Measurements from ENCODE around the gene EXOSC7.
A peak's percentile ranks its signal among the peaks of the same experiment; 100 is the strongest.

EXOSC7 gene

GRCh38 chr3:44993471-44994205, 17.6 kb downstream of the EXOSC7 start:
- no peak for DNase-seq (ENCODE audit: low spot score)

GRCh38 chr3:44995142-44995770, 19.2 kb downstream of the EXOSC7 start:
- no peak for DNase-seq (ENCODE audit: low spot score)

DNA sequence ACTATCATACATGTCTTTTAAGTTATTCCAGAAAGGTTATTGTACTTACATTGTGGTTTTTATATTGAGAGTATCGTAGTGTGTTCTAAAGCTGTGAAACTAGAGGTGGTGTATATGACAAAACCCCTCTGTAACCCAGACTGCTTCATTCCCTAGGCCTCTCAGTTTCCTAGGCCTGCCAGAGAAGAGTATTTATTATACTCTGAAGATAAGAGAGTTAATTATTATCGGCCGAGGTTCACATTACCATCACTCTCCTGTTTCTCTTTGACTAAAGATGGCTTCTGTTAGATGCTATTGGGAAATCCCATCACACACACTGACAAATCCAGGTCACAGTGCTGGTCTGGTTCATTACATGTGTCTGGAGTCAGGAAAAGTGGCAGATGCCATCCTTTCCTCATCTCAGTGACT, 20.5 kb downstream of the EXOSC7 start:
- no peak for DNase-seq (ENCODE audit: low spot score)

GRCh38 chr3:44999782-45000181, 23.7 kb downstream of the EXOSC7 start:
- no peak for DNase-seq (ENCODE audit: low spot score)

- no peak for DNase-seq (ENCODE audit: low spot score)
These were observed 24.8 kb downstream of the EXOSC7 start for GRCh38 chr3:45000823-45001222.

DNA sequence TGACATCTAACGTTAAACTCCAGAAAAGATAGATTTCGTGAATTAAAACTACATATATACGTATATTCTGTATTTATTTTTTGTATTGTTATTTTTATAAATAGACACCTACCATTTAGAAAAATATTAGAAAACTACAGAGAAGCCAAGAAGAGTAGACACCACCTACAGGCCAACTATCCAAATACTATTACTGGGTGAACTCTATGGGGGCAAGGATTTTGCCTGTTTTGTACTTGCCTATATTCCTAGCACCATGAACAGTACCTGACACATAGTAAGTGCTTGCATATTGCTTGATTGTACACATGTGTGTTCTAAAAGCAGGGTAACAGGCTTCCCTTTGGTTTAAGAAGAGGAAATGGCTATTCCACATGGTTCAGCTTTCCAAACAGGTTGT, 25.7 kb downstream of the EXOSC7 start:
- DNase-seq (ENCODE audit: low spot score), result no peak

DNA sequence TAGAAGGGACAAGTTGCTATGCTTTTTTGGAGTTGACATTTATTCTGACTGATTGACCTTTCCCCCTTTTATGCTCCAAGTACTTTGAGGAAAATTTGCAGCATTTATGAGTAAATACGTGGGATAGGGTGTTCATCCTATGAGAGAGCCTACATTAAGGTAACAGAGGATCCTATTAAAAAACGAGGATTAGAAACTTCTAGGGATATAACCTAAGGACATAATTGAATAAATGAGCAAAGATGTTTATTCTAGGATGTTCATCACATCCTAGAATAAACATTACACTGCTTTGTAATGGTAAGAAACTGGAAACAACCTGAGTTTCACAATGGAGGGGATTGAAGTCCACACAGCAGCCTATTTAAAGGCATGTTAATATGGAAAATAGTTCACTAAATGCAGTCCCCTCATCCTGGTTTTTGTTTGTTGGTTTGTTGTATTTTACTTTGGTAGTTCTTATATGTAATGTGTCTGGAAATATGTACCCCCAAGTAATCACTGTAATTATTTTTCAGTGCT, 26.2 kb downstream of the EXOSC7 start:
- DNase-seq (ENCODE audit: low spot score), result no peak

DNA sequence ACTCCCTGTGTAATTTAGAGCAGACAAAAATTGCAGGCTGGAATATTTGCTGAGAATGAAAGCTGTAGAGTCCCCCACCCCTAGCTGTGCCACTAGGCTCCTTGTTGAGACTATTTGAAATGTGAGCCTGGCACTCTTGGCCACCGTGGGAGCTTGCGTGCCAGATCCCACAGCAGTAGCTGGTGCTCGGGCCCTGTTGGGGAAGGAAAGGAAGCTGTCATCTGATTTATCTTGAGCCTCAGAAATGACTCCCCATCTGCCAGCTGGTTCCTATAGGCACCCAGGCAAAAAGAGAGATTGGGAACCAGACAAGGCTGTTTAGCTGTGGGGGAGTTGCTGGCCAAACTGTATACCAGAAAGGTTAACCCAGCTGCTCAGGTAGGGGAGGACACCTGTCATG, 26.7 kb downstream of the EXOSC7 start:
- DNase-seq (ENCODE audit: low spot score), result no peak

GRCh38 chr3:45003406-45003805, 27.4 kb downstream of the EXOSC7 start:
- no peak for DNase-seq (ENCODE audit: low spot score)

DNA sequence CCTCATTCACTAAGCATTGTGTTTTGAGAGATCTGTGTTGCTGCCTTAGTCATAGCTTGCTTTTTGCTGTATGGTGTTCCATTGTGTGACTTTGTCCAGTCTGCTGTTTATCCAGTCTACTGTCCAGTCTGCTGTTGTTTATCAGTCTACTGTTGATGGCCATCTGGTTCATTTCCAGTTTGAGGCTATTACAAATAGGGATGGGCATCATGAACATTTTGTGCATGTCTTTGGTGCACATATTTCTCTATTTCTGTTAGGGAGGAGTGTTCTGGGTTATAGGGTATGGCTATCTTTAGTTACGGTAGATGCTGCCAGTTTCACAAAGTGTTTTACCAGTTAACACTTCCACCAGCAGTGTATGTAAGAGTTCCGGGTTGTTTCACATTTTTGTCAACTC, 27.8 kb downstream of the EXOSC7 start:
- no peak for DNase-seq (ENCODE audit: low spot score)

DNA sequence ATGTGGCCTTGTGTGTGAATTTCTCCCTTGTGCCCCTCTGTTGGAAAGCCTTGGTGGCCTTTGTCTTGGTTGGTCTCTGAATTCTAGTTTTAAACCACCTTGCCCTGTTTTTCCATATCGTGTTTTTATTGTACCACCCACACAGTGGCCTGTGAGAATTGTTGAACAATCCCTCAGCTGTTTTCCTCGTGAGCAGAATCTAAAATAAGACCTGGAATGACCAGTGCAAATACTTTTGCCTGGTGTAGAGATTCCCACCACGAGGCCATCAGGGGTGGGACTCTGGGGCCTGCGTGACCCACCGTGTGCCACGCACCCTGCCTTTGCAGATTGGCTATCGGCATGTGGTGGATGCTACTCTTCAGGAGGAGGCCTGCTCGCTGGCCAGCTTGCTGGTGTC, 31.0 kb downstream of the EXOSC7 start:
- no peak for DNase-seq (ENCODE audit: low spot score)

DNA sequence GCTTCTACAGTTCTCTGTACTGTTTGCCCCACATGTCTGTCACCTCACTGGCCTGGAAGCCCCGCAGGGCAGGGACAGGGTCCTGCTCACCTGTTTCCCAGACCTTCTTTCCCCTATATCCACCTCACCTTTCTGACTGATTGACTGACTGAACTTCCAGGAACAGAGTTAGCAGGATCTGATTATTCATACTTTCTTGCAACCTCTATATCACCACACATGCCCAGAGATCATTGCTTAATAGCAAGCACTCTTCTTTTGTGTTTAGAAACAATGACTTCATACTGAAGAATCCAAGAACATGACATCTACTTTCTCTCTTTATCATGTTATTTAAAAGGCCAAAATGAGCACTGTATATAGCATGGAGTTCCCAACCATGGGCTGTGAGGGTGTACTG, 32.1 kb downstream of the EXOSC7 start:
- no peak for DNase-seq (ENCODE audit: low spot score)

GRCh38 chr3:45009868-45010267, 33.8 kb downstream of the EXOSC7 start:
- DNase-seq (ENCODE audit: low spot score), result no peak

DNA sequence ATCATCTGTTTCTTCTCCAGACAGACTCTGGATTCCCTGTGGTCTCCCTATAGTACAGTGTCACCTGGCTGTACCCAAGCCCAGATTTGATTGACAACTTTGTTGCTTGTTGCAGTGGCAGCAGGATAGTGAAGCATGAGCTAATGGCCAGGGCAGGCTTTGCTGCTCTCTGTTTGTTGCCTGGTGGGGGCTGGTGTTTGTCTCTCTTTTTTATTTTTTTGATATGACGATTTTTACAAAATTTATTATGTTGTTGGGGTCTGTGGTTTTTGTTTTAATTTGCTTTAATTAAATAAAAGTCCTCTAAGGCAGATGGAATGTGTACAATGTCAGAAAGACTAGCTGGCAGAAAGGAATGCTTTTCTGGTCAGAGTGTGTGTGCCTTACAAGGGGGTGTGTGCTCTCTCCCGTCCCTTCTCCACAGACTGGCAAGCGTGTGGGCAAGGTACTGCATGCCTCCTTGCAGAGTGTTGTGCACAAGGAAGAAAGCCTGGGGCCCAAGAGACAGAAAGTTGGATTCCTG, 34.8 kb downstream of the EXOSC7 start:
- DNase-seq (ENCODE audit: low spot score), result no peak

- DNase-seq (ENCODE audit: low spot score), result no peak
These were observed 35.9 kb downstream of the EXOSC7 start for GRCh38 chr3:45011756-45012508.

- no peak for DNase-seq (ENCODE audit: low spot score)
These were observed 36.5 kb downstream of the EXOSC7 start for GRCh38 chr3:45012577-45012976.

- no peak for DNase-seq (ENCODE audit: low spot score)
These were observed 40.9 kb downstream of the EXOSC7 start for GRCh38 chr3:45016916-45017315.

DNA sequence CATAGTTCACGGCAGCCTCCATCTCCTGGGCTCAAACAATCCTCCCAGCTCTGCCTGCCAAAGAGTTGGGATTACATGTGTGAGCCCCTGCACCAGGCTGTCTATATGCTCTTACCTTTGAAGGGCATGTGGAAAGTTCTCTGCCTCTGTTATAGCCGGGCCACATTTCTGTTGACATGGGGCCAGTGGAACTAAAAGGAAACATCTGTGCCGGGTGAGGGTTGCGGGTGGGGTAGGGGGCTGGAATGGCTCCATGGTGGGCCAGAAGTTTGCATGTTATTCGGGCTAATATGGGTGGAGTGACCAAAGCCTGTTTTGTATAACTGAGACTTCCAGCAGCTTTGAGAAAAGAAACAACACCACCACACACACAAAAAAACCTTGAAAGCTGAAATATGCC, 41.8 kb downstream of the EXOSC7 start:
- no peak for DNase-seq (ENCODE audit: low spot score)

GRCh38 chr3:45020534-45020933, 44.5 kb downstream of the EXOSC7 start:
- peak; percentile 13 for DNase-seq (ENCODE audit: low spot score)

DNA sequence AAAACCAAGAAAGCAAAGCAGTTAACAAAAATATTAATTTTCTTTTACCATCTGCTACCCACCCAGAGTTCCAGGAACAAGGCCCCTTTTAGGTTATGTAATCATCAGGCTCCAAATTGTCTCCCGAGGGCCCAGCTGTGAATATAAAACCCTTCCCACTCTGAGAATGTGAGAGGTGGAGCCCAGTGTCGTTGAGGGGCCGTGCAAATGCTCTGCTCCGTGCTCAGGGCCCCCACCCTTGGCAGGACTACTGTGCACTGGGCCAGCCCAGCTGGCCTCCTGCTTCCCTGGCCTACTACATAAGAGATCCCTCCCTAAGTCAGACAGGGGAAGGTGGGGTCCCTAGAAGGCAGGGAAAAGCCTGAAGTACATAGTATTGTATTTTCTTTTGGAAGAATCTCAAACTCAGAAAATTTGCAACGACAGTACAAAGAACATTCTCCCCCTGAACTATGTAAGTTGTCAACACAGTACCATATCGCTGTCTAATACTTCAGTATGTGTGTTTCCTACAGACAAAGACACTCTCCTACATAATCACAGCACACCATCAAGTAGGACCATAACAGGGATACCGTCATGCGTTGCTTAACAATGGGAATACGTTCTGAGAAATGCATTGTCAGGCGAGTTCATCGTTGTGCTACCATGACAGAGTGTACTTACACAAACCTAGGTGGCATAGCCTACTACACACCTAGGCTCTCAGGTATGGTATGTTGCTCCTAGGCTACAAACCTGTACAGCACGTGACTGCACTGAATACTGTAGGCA, 45.7 kb downstream of the EXOSC7 start:
- DNase-seq (ENCODE audit: low spot score), result no peak

GRCh38 chr3:45023675-45024074, 47.6 kb downstream of the EXOSC7 start:
- DNase-seq (ENCODE audit: low spot score), result no peak

Measured in CD4-positive, alpha-beta T cell treated with Interleukin-2 at 100 ng/mL for 4 hours (primary cell).